Smooth muscle cell (in vitro differentiated cells): ENCODE data around the gene SLC38A10. TPM values are rescaled to one million over a fixed set of nuclear protein-coding genes. Genes with fewer than 3 reads are reported as not detected.

ENCODE experiments used
- DNase-seq: peaks from one replicate; lab custom pipeline; 2025; ENCODE audit not compliant: unreplicated experiment; lab: John Stamatoyannopoulos, UW
- H2AFZ ChIP-seq: fragments of 200-600 bp; sonication (generic); 2 replicates; pipeline ENCODE4 v1.6.0; 2016; ENCODE audit warnings: antibody characterized with exemption, low read depth, mild to moderate bottlenecking
- H3F3A ChIP-seq: fragments of 200-600 bp; sonication (generic); 2 replicates; pipeline ENCODE4 v1.6.0; 2017; ENCODE audit warnings: antibody characterized with exemption, low read depth
- H3K27ac ChIP-seq: fragments of 200-600 bp; sonication (generic); 2 replicates; pipeline ENCODE4 v1.5.1; 2016; ENCODE audit warnings: low read depth, mild to moderate bottlenecking
- H3K27me3 ChIP-seq: fragments of 200-600 bp; sonication (generic); 2 replicates; pipeline ENCODE4 v1.6.1; 2016; ENCODE audit warnings: low read depth, mild to moderate bottlenecking
- H3K36me3 ChIP-seq: fragments of 200-600 bp; sonication (generic); 2 replicates; pipeline ENCODE4 v1.5.1; 2016; ENCODE audit warnings: low read depth
- H3K4me1 ChIP-seq: fragments of 200-600 bp; sonication (generic); 2 replicates; pipeline ENCODE4 v1.5.1; 2016; ENCODE audit warnings: low read depth
- H3K4me2 ChIP-seq: fragments of 200-600 bp; sonication (generic); 2 replicates; pipeline ENCODE4 v1.6.0; 2016; ENCODE audit warnings: mild to moderate bottlenecking
- H3K4me3 ChIP-seq: fragments of 200-600 bp; sonication (generic); 2 replicates; pipeline ENCODE4 v1.5.1; 2016; ENCODE audit warnings: mild to moderate bottlenecking
- H3K79me2 ChIP-seq: fragments of 200-600 bp; sonication (generic); 2 replicates; pipeline ENCODE4 v1.6.0; 2016; ENCODE audit warnings: low read depth, mild to moderate bottlenecking
- H3K9ac ChIP-seq: fragments of 200-600 bp; sonication (generic); 2 replicates; pipeline ENCODE4 v1.6.0; 2016; ENCODE audit warnings: low read depth
- H3K9me3 ChIP-seq: fragments of 200-600 bp; sonication (generic); replicated peaks from 2 replicates; pipeline ENCODE4 v1.5.1; 2016; ENCODE audit warnings: low read depth
- H4K20me1 ChIP-seq: fragments of 200-600 bp; sonication (generic); 2 replicates; pipeline ENCODE4 v1.6.0; 2016; ENCODE audit warnings: low read depth
- CTCF ChIP-seq: fragments of 200-600 bp; sonication (generic); IDR thresholded peaks from 2 replicates; pipeline ENCODE4 v1.5.1; 2017; ENCODE audit warnings: borderline replicate concordance, mild to moderate bottlenecking, antibody characterized with exemption; ENCODE audit not compliant: insufficient read depth, poor library complexity, severe bottlenecking
- WGBS: methylation state at CpG from one replicate; pipeline ENCODE4 v1.1.7; 2016; ENCODE audit warnings: low lambda C conversion rate; 5-methylcytosine and 5-hydroxymethylcytosine counted together
- polyA plus RNA-seq: library from polyadenylated mRNA; unstranded; fragments of >200 nt; fragmentation: Nextera tagmentation; extraction: Ambion mirVana; gene quantifications from 2 replicates; pipeline ENCODE4 v1.2.1, GENCODE V29; 2016
- total RNA-seq: library from RNA; depleted of rRNA; stranded (reverse); fragments of >200 nt; gene quantifications from 2 replicates; pipeline ENCODE4 v1.2.3, GENCODE V29; 2014

The SLC38A10 gene
- total and polyA plus RNA-seq, 2 experiments from 2014 or later, result 61.6 to 97.1 TPM

- no peaks in the 10 kb centered on the region for H3K4me1 ChIP-seq
- no peaks in the 10 kb centered on the region for H3K36me3 ChIP-seq
- no peak overlapping the region for H3K4me3 ChIP-seq
- 97% methylated on average over 40 of the region's 40 CpGs for WGBS
- H3K27me3 ChIP-seq, result no peaks in the 10 kb centered on the region
- H2AFZ ChIP-seq, result no peak overlapping the region
- no peak overlapping the region for H3K27ac ChIP-seq
- H3K9me3 ChIP-seq, result no peaks in the 10 kb centered on the region
- H3F3A ChIP-seq, result no peaks in the 10 kb centered on the region
- H3K4me2 ChIP-seq, result no peak overlapping the region
- no peaks in the 10 kb centered on the region for H3K79me2 ChIP-seq
- TF ChIP-seq CTCF, result no peak
- no peak for DNase-seq
- H3K9ac ChIP-seq, result no peak overlapping the region
- H4K20me1 ChIP-seq, result peaks cover 16% of the 10 kb centered on the region
Observed at GRCh38 chr17:81263371-81264181, 31.5 kb downstream of the SLC38A10 start.

- Histone ChIP-seq H3K4me1 (no peaks in the 10 kb centered on the region), H3K79me2 (no peaks in the 10 kb centered on the region), H3K36me3 (no peaks in the 10 kb centered on the region), H3K4me3 (no peak overlapping the region), H3K9ac (no peak overlapping the region), H4K20me1 (peaks cover 3% of the 10 kb centered on the region), H3K4me2 (no peak overlapping the region), H3K27ac (no peak overlapping the region), H3F3A (no peaks in the 10 kb centered on the region), H2AFZ (no peak overlapping the region), H3K9me3 (no peaks in the 10 kb centered on the region), H3K27me3 (no peaks in the 10 kb centered on the region)
- no peak for TF ChIP-seq CTCF
- WGBS, result 97% methylated on average over 36 of the region's 36 CpGs
- no peak for DNase-seq
Observed at GRCh38 chr17:81261582-81262336, 33.3 kb downstream of the SLC38A10 start.

- no peak for TF ChIP-seq CTCF
- H3K36me3 ChIP-seq, result no peaks in the 10 kb centered on the region
- H3K4me3 ChIP-seq, result no peak overlapping the region
- DNase-seq, result no peak
- H3F3A ChIP-seq, result no peaks in the 10 kb centered on the region
- no peak overlapping the region for H2AFZ ChIP-seq
- H3K27ac ChIP-seq, result no peak overlapping the region
- H3K79me2 ChIP-seq, result no peaks in the 10 kb centered on the region
- H3K27me3 ChIP-seq, result no peaks in the 10 kb centered on the region
- no peaks in the 10 kb centered on the region for H4K20me1 ChIP-seq
- no peak overlapping the region for H3K4me2 ChIP-seq
- 96% methylated on average over 12 of the region's 18 CpGs for WGBS
- H3K4me1 ChIP-seq, result no peaks in the 10 kb centered on the region
- no peak overlapping the region for H3K9ac ChIP-seq
- H3K9me3 ChIP-seq, result no peaks in the 10 kb centered on the region
Observed at GRCh38 chr17:81261096-81261495, 34.0 kb downstream of the SLC38A10 start.
